ENCODE measurements around the gene CHD5.

GRCh38 chr1:6179564-6180175, 451 bp downstream of the CHD5 start:
- TF ChIP-seq CTCF (IDR thresholded peaks at IDR 0.05) (no peak), POLR2A (IDR thresholded peaks at IDR 0.05) (no peak)
